ENCODE measurements around the gene BCAS1.
A peak's percentile ranks its signal among the peaks of the same experiment; 100 is the strongest.
"Not testable (repeated sequence)": the region's sequence is repeated elsewhere in the genome, so short reads cannot be mapped to it uniquely, and the experiment has no call there.

BCAS1 gene

GRCh38 chr20:53941680-53942471 is 128.5 kb downstream of the BCAS1 start:
- ATAC-seq, result no peak
- H3K27ac Mint-ChIP-seq, result no peak overlapping the region

GRCh38 chr20:53940907-53941545 is 129.4 kb downstream of the BCAS1 start:
- Mint-ChIP-seq H3K27ac (no peak overlapping the region), H3K9me3 (no peaks in the 10 kb centered on the region), H3K4me3 (peak overlapping the region; percentile 22), H3K4me1 (peaks cover 27% of the 10 kb centered on the region), H3K36me3 (no peaks in the 10 kb centered on the region)
- DNase-seq (ENCODE audit: low spot score in 2 of 2), result no peak
- ATAC-seq, result no peak

More at GRCh38 chr20:53941680-53942471, 128.5 kb downstream of the BCAS1 start:
- Mint-ChIP-seq H3K36me3 (no peaks in the 10 kb centered on the region), H3K4me3 (peak overlapping the region; percentile 22), H3K4me1 (peaks cover 26% of the 10 kb centered on the region), H3K9me3 (no peaks in the 10 kb centered on the region)
- DNase-seq (ENCODE audit: low spot score in 2 of 2), result no peak

- H3K4me3 Mint-ChIP-seq, result no peak overlapping the region
- ATAC-seq (no peak), DNase-seq (ENCODE audit: low spot score in 2 of 2) (no peak)
- H3K4me1 Mint-ChIP-seq, result peaks cover 34% of the 10 kb centered on the region
- no peak overlapping the region for H3K27ac Mint-ChIP-seq
- H3K36me3 Mint-ChIP-seq, result no peaks in the 10 kb centered on the region
- no peaks in the 10 kb centered on the region for H3K9me3 Mint-ChIP-seq
These were observed 130.1 kb downstream of the BCAS1 start for GRCh38 chr20:53940360-53940702.

- H3K4me1 Mint-ChIP-seq, result peaks cover 39% of the 10 kb centered on the region
- H3K27ac Mint-ChIP-seq, result no peak overlapping the region
- no peak overlapping the region for H3K4me3 Mint-ChIP-seq
- ATAC-seq, result peak; percentile 81
- H3K36me3 Mint-ChIP-seq, result no peaks in the 10 kb centered on the region
- peak; percentile 49 to 79 for DNase-seq (ENCODE audit: low spot score in 2 of 2)
- H3K9me3 Mint-ChIP-seq, result no peaks in the 10 kb centered on the region
These were observed 130.6 kb downstream of the BCAS1 start for GRCh38 chr20:53939572-53940359.

GRCh38 chr20:53939190-53939571 is 131.2 kb downstream of the BCAS1 start:
- Mint-ChIP-seq H3K36me3 (no peaks in the 10 kb centered on the region), H3K4me3 (no peak overlapping the region), H3K27ac (no peak overlapping the region), H3K4me1 (peaks cover 42% of the 10 kb centered on the region), H3K9me3 (no peaks in the 10 kb centered on the region)
- ATAC-seq (no peak), DNase-seq (ENCODE audit: low spot score in 2 of 2) (no peak)

GRCh38 chr20:53938739-53939138 is 131.7 kb downstream of the BCAS1 start:
- H3K27ac Mint-ChIP-seq, result no peak overlapping the region
- no peak overlapping the region for H3K4me3 Mint-ChIP-seq
- no peak for DNase-seq (ENCODE audit: low spot score in 2 of 2)
- ATAC-seq, result no peak
- no peaks in the 10 kb centered on the region for H3K9me3 Mint-ChIP-seq
- no peaks in the 10 kb centered on the region for H3K36me3 Mint-ChIP-seq
- H3K4me1 Mint-ChIP-seq, result peaks cover 38% of the 10 kb centered on the region

- DNase-seq (ENCODE audit: low spot score in 2 of 2) (no peak), ATAC-seq (no peak)
- no peaks in the 10 kb centered on the region for H3K9me3 Mint-ChIP-seq
- no peaks in the 10 kb centered on the region for H3K36me3 Mint-ChIP-seq
- H3K4me3 Mint-ChIP-seq, result no peak overlapping the region
- H3K27ac Mint-ChIP-seq, result peak overlapping the region; percentile 2
- H3K4me1 Mint-ChIP-seq, result peaks cover 37% of the 10 kb centered on the region
These were observed 132.4 kb downstream of the BCAS1 start for GRCh38 chr20:53937929-53938367.

GRCh38 chr20:53937339-53937741 is 133.1 kb downstream of the BCAS1 start:
- no peak overlapping the region for H3K27ac Mint-ChIP-seq
- DNase-seq (ENCODE audit: low spot score in 2 of 2) (no peak), ATAC-seq (no peak)
- no peaks in the 10 kb centered on the region for H3K9me3 Mint-ChIP-seq
- H3K4me3 Mint-ChIP-seq, result no peak overlapping the region
- no peaks in the 10 kb centered on the region for H3K36me3 Mint-ChIP-seq
- peaks cover 37% of the 10 kb centered on the region for H3K4me1 Mint-ChIP-seq

GRCh38 chr20:53935344-53936084 is 134.9 kb downstream of the BCAS1 start:
- peak overlapping the region; percentile 50 for H3K27ac Mint-ChIP-seq
- DNase-seq (ENCODE audit: low spot score in 2 of 2) (no peak), ATAC-seq (no peak)

GRCh38 chr20:53934421-53935343 is 135.7 kb downstream of the BCAS1 start:
- no peaks in the 10 kb centered on the region for H3K9me3 Mint-ChIP-seq
- H3K36me3 Mint-ChIP-seq, result no peaks in the 10 kb centered on the region
- H3K4me1 Mint-ChIP-seq, result peaks cover 47% of the 10 kb centered on the region
- H3K27ac Mint-ChIP-seq, result peak overlapping the region; percentile 50
- no peak for DNase-seq (ENCODE audit: low spot score in 2 of 2)
- peak; percentile 83 for ATAC-seq
- H3K4me3 Mint-ChIP-seq, result peak overlapping the region; percentile 33

More at GRCh38 chr20:53935344-53936084, 134.9 kb downstream of the BCAS1 start:
- Mint-ChIP-seq H3K4me3 (peak overlapping the region; percentile 33), H3K4me1 (peaks cover 44% of the 10 kb centered on the region), H3K36me3 (no peaks in the 10 kb centered on the region), H3K9me3 (no peaks in the 10 kb centered on the region)

GRCh38 chr20:53933232-53933846 is 137.1 kb downstream of the BCAS1 start:
- H3K4me1 Mint-ChIP-seq, result peaks cover 40% of the 10 kb centered on the region
- DNase-seq (ENCODE audit: low spot score in 2 of 2) (no peak), ATAC-seq (no peak)
- no peak overlapping the region for H3K4me3 Mint-ChIP-seq
- H3K27ac Mint-ChIP-seq, result no peak overlapping the region
- H3K36me3 Mint-ChIP-seq, result no peaks in the 10 kb centered on the region
- H3K9me3 Mint-ChIP-seq, result no peaks in the 10 kb centered on the region

GRCh38 chr20:53932655-53933192 is 137.7 kb downstream of the BCAS1 start:
- H3K27ac Mint-ChIP-seq; H3K4me3 Mint-ChIP-seq; H3K36me3 Mint-ChIP-seq; DNase-seq (ENCODE audit: low spot score in 2 of 2); H3K9me3 Mint-ChIP-seq; ATAC-seq: not testable (repeated sequence)
- peaks cover 34% of the 10 kb centered on the region for H3K4me1 Mint-ChIP-seq

GRCh38 chr20:53931597-53931996 is 138.8 kb downstream of the BCAS1 start:
- H3K9me3 Mint-ChIP-seq, result no peaks in the 10 kb centered on the region
- DNase-seq (ENCODE audit: low spot score in 2 of 2) (no peak), ATAC-seq (no peak)
- no peak overlapping the region for H3K4me3 Mint-ChIP-seq
- H3K27ac Mint-ChIP-seq, result no peak overlapping the region
- no peaks in the 10 kb centered on the region for H3K36me3 Mint-ChIP-seq
- peaks cover 39% of the 10 kb centered on the region for H3K4me1 Mint-ChIP-seq
